Duodenal mucosa (tissue), 2 donors: ENCODE results near the gene CBLB.

Experiments used
- H3K27ac ChIP-seq: one replicate; pipeline ENCODE4 v1.7.0; 2013; ENCODE audit warnings: low read depth, low read length
- H3K27me3 ChIP-seq, 2 donors: one replicate each; pipeline ENCODE4 v1.7.0; 2013; ENCODE audit warnings: low read length in 2 of 2, control low read depth in 1 of 2; ENCODE audit not compliant: insufficient read depth in 2 of 2, control insufficient read depth in 1 of 2
- H3K36me3 ChIP-seq, 2 donors: one replicate each; pipeline ENCODE4 v1.7.0; 2013; ENCODE audit warnings: low read length in 2 of 2, control low read depth in 1 of 2; ENCODE audit not compliant: insufficient read depth in 2 of 2, control insufficient read depth in 1 of 2
- H3K4me1 ChIP-seq, 2 donors: one replicate each; pipeline ENCODE4 v1.7.0; 2013; ENCODE audit warnings: low read length in 2 of 2, control low read depth in 1 of 2; ENCODE audit not compliant: insufficient read depth in 2 of 2, control insufficient read depth in 1 of 2
- H3K4me3 ChIP-seq, 2 donors: one replicate each; pipeline ENCODE4 v1.7.0; 2013; ENCODE audit warnings: low read length in 2 of 2, low read depth in 1 of 2
- H3K9ac ChIP-seq, 2 donors: one replicate each; pipeline ENCODE4 v1.7.0; 2013; ENCODE audit warnings: low read length in 2 of 2, low read depth in 1 of 2
- H3K9me3 ChIP-seq, 2 donors: one replicate each; pipeline ENCODE4 v1.7.0; 2013; ENCODE audit warnings: low read length in 2 of 2, control low read depth in 1 of 2; ENCODE audit not compliant: control insufficient read depth in 1 of 2

CBLB gene

DNA sequence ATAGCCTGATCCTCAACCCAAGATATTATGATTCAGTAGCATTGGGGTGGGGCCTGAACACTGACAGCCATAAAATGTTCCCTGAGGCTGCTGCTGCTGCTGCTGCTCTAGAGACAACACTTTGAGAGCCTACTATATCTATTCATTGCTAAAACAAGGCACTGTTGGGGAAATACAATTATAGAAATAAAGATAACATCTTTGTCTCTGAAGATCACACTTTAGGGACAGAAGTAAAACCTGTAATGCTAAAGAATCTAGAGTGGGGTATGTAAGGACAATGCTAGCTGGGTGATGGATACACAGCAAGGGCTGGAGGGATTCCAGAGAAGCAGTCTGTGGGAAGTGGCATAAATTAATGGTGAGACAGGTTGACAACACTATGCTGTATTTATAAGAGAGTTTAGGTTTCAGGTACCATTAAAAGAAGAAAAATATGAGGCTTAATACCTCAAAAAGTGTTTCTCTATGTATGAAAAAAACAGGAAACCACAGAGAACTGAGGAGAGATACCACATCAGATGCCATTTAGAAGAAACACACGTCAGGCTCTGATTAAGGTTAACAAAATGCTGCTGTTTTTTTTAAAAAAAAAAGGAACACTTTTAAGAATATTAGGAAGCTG, 115.9 kb downstream of the CBLB start:
- no peak overlapping the region for H3K9ac ChIP-seq
- peaks cover 6 to 17% of the 10 kb centered on the region in 2 donors for H3K4me1 ChIP-seq
- no peaks in the 10 kb centered on the region for H3K27me3 ChIP-seq
- no peak overlapping the region for H3K4me3 ChIP-seq
- H3K36me3 ChIP-seq, result no peaks in the 10 kb centered on the region
- no peak overlapping the region for H3K27ac ChIP-seq
- no peaks in the 10 kb centered on the region for H3K9me3 ChIP-seq

DNA sequence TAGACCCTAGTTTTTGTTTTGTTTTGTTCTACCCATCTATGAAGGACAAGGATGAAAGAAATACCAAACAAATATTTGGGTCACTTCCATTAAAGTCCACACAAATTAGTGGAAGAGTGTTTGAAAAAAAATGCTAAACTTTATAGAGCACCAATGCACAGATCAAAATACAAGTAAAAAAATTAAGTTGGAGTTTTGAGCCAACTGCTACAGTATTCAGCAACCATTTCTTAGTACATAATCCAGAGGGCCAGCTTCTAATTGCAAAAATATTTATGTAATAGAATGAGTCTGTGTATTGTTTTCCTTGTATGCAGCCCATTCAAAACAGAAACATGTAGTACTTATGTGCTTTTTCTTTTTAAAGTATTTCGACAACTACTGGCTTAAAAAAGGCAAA, 121.1 kb downstream of the CBLB start:
- Histone ChIP-seq H3K9me3 (no peaks in the 10 kb centered on the region), H3K4me3 (no peak overlapping the region), H3K27ac (no peak overlapping the region), H3K27me3 (no peaks in the 10 kb centered on the region), H3K36me3 (peaks cover 0 to 7% of the 10 kb centered on the region in 2 donors), H3K9ac (no peak overlapping the region), H3K4me1 (peaks cover 11 to 19% of the 10 kb centered on the region in 2 donors)

DNA sequence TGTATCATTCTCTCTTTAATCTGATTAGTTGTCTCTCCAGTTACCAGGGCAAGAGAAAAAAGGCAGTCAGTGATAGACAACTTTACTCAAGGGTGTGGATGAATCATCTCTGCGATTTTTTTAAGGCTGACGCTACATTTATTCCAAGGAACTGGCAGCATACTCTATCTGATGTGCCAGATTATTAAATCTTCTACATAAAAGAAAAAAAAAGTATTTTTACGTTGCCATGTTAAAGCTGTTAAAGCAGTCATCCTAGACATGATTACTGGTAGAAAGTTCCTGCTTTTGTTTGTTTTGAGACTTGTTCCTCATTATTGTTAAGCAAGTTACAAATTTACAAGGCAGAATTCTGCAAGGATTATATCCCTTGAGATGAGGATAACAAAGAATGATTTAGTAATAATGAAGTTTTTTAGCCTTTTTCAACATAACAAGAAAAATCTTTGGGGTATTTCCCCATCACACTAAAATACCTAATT, 121.7 kb downstream of the CBLB start:
- no peaks in the 10 kb centered on the region for H3K9me3 ChIP-seq
- H3K9ac ChIP-seq, result no peak overlapping the region
- H3K27me3 ChIP-seq, result no peaks in the 10 kb centered on the region
- H3K27ac ChIP-seq, result no peak overlapping the region
- peaks cover 0 to 7% of the 10 kb centered on the region in 2 donors for H3K36me3 ChIP-seq
- H3K4me3 ChIP-seq, result no peak overlapping the region
- peaks cover 9 to 16% of the 10 kb centered on the region in 2 donors for H3K4me1 ChIP-seq

DNA sequence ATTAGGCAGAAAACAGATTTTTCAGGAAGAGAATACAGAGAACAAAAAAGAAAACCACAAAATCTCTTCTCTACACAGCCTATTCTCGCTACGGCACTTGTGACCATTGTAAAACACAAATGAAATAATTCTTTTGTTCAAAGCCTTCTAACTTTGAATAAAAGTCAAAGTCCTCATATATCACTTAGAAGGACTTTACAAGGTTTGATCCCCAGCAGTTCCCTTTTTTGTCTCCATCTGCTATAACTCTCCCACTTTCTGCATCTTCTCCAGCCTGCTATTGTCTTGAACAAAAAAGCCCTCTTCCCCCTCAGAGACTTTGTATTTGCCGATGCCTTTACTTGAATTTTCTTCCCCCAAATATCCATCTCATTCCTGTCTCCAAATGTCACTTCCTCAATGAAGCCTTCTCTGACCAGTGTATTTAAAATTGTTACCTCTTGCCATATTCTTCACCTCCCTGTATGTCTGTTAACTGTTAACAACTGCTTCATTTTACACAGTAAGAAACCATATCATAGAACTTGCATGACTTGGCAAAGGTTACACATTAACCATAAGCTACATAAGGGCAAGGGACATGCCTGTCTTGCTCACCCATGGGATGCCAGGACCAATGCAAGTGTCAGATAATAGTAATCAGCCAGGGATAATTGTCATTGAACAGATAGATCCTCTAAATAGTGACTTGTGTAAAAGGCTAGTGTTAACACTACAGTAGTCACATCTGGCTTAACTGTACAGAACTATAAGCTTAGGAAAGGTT, 122.4 kb downstream of the CBLB start:
- Histone ChIP-seq H3K36me3 (peaks cover 0 to 7% of the 10 kb centered on the region in 2 donors), H3K4me1 (peaks cover 9 to 16% of the 10 kb centered on the region in 2 donors), H3K27ac (no peak overlapping the region), H3K9me3 (no peaks in the 10 kb centered on the region), H3K9ac (peak overlapping the region in 1 of 2 donors; percentile 21), H3K27me3 (no peaks in the 10 kb centered on the region), H3K4me3 (no peak overlapping the region)

DNA sequence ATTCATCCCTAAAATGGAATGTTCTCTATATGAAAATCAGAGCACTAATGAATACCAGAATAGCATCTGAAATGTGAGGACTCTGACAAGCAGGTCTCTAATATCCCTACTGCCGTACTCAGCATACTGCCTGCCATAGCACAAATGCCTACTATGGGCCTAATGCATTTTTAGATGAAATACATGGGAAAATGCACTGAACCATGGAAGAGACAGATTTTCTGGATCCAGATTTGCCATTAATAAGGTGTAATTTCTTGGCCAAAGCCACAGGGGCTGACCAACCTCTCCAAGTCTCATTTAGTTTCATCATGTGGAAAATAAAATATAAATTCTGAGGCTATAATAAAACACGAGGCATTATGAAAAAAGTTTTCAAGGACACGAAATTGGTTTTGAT, 123.8 kb downstream of the CBLB start:
- Histone ChIP-seq H3K36me3 (peaks cover 0 to 7% of the 10 kb centered on the region in 2 donors), H3K27me3 (no peaks in the 10 kb centered on the region), H3K9me3 (no peaks in the 10 kb centered on the region), H3K9ac (no peak overlapping the region), H3K4me3 (no peak overlapping the region), H3K27ac (no peak overlapping the region), H3K4me1 (peaks cover 9 to 16% of the 10 kb centered on the region in 2 donors)

DNA sequence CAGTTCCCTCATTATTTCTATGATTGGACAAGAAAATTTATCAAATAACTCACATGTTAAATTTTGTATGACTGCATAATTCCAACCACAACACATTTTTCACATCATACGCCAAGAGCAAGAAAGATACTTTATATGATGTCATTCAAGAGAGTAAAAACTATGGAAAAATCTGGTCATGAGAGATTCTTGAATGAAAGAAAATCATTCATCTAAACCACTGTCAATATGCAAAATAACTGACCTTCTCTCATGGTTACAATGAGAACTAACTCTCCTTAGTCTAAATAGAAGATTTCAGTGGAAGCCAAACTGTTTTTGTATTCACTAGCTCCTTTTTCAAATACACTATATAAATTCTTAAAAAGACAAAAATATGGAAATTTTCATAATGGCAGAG, 124.6 kb downstream of the CBLB start:
- H3K36me3 ChIP-seq, result peaks cover 0 to 7% of the 10 kb centered on the region in 2 donors
- no peaks in the 10 kb centered on the region for H3K9me3 ChIP-seq
- peaks cover 9 to 16% of the 10 kb centered on the region in 2 donors for H3K4me1 ChIP-seq
- H3K27ac ChIP-seq, result no peak overlapping the region
- H3K27me3 ChIP-seq, result no peaks in the 10 kb centered on the region
- H3K4me3 ChIP-seq, result no peak overlapping the region
- no peak overlapping the region for H3K9ac ChIP-seq

DNA sequence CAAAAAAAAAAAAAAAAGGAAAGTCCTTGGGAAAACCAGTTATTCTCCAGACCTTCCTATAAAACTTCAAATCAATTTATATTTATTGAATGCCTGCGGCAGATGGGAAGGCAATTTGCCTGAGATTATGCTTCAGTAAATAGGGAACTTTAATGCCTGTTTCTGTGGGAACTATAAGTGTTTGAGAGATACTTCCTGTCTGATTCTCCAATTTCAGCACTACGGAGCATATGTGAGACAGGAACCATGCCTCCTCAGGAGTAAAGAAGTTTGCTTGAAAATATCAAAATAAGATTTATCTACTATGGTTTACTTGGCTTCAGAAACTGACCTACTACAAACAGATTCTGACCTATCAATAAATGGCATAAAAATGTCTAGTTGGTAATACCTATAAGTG, 135.5 kb downstream of the CBLB start:
- Histone ChIP-seq H3K9me3 (no peaks in the 10 kb centered on the region), H3K4me1 (no peaks in the 10 kb centered on the region), H3K27me3 (no peaks in the 10 kb centered on the region), H3K4me3 (no peak overlapping the region), H3K9ac (no peak overlapping the region), H3K27ac (no peak overlapping the region), H3K36me3 (peaks cover 4 to 5% of the 10 kb centered on the region in 2 donors)

DNA sequence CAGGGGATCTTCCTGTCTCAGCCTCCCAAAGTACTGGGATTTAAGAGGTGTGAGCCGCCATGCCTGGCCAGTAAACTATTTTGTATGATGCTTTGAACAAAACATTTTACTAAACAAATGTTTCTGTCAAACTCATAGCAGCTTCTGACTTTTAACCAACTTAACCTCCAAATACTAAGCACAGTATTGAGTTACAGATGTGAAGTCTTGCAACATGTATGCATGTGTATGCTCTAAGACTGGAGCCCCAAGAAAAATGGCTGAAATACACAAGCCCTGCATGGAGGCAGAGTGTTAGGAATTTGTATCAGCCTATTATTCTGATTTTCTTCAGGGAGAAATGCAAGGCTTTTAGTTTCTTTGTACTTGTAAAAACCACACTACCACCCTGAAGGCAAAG, 137.1 kb downstream of the CBLB start:
- H3K27me3 ChIP-seq, result no peaks in the 10 kb centered on the region
- peaks cover 4 to 5% of the 10 kb centered on the region in 2 donors for H3K36me3 ChIP-seq
- no peak overlapping the region for H3K27ac ChIP-seq
- no peak overlapping the region for H3K9ac ChIP-seq
- H3K4me1 ChIP-seq, result no peaks in the 10 kb centered on the region
- H3K9me3 ChIP-seq, result peaks cover under 1 to 2% of the 10 kb centered on the region in 2 donors
- no peak overlapping the region for H3K4me3 ChIP-seq

DNA sequence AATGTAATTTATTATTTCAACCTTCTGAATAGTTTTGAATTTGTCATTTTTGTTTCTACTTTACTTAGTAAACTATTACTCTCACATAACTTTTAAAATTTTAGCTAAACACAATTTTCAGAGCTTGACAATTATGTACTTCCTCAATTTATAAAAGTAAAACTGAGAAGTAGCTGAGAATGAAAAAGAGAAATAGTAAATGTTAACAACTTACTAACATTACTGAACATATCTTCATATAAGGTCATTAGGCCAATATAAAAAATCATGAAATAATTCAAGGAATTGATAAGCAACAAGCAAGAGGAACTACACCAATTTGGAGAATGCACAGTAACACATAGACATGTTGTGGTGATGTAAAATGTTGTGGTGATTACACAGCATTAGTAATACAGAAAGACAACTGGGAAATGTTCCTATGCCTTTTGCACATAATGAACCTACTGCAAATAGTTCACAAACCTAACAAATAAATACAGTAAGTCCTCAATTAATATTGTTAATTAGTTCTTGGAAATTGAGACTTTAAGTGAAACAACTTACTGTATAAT, 137.9 kb downstream of the CBLB start:
- Histone ChIP-seq H3K27ac (no peak overlapping the region), H3K27me3 (no peaks in the 10 kb centered on the region), H3K9ac (no peak overlapping the region), H3K4me1 (no peaks in the 10 kb centered on the region), H3K9me3 (peaks cover 2 to 4% of the 10 kb centered on the region in 2 donors), H3K36me3 (peaks cover 4 to 5% of the 10 kb centered on the region in 2 donors), H3K4me3 (no peak overlapping the region)

DNA sequence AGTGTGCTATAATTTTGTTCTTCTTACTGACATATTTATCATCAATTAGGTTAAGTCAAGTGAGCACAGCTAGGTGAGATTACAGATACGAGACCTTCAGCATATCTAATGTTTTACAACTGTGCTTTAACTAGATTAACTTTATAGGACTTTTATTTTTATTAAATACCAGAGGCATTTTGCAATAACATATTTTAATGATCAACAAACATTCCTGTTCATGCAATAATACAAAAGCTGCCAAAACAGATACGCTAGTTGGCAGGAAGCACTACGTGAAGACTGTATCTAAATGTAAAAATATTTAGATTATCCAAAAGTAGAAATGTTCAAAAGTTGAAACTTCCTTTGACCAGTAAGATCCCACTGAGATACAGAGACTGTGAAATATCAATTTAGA, 139.1 kb downstream of the CBLB start:
- H3K4me1 ChIP-seq, result peaks cover 0 to 3% of the 10 kb centered on the region in 2 donors
- H3K36me3 ChIP-seq, result peaks cover 4 to 5% of the 10 kb centered on the region in 2 donors
- H3K9ac ChIP-seq, result no peak overlapping the region
- no peak overlapping the region for H3K4me3 ChIP-seq
- H3K27me3 ChIP-seq, result no peaks in the 10 kb centered on the region
- H3K27ac ChIP-seq, result no peak overlapping the region
- peaks cover 2 to 4% of the 10 kb centered on the region in 2 donors for H3K9me3 ChIP-seq
